HCT116 (cell line): Measurements from ENCODE around the gene PKN3.

Experiments
- CTCF ChIP-seq, 3 experiments: fragments of 200-600 bp in 1 of 3; sonication (generic) in 1 of 3; IDR thresholded peaks in 2 of 3; conservative IDR thresholded peaks in 1 of 3; 2 replicates each; pipeline ENCODE4 v1.5.1; 2012 to 2017; ENCODE audit warnings: low read depth in 2 of 3, low read length in 2 of 3, antibody characterized with exemption in 1 of 3, borderline replicate concordance in 1 of 3, control low read depth in 1 of 3, mild to moderate bottlenecking in 1 of 3, mixed read lengths in 1 of 3, mixed run types in 1 of 3, moderate library complexity in 1 of 3; ENCODE audit not compliant: insufficient read depth in 1 of 3
- EGR1 ChIP-seq: IDR thresholded peaks from 2 replicates; pipeline ENCODE4 v1.6.1; 2012; ENCODE audit warnings: low read depth
- ELF1 ChIP-seq: IDR thresholded peaks from 2 replicates; pipeline ENCODE4 v1.6.1; 2012; ENCODE audit warnings: low read depth, borderline replicate concordance
- EZH2 ChIP-seq: fragments of 200-600 bp; sonication (generic); IDR thresholded peaks from 2 replicates; pipeline ENCODE4 v1.6.1; 2017; ENCODE audit warnings: antibody characterized with exemption, mixed run types
- MAX ChIP-seq: IDR thresholded peaks from 2 replicates; pipeline ENCODE4 v1.6.1; 2012
- POLR2A ChIP-seq: IDR thresholded peaks from 2 replicates; pipeline ENCODE4 v1.7.0; 2011; ENCODE audit warnings: borderline replicate concordance; ENCODE audit not compliant: insufficient read depth, insufficient read length; ENCODE audit errors: extremely low read depth
- TCF7L2 ChIP-seq: IDR thresholded peaks from 2 replicates; pipeline ENCODE4 v1.7.0; 2011; ENCODE audit warnings: borderline replicate concordance, inconsistent platforms; ENCODE audit not compliant: insufficient read depth, insufficient read length; ENCODE audit errors: extremely low read depth
- ZNF274 ChIP-seq: fragments of 200-500 bp; sonication (Bioruptor generic); IDR thresholded peaks from 2 replicates; pipeline ENCODE4 v1.6.1; 2014; ENCODE audit warnings: mild to moderate bottlenecking, low read depth, low read length, inconsistent platforms

- TF ChIP-seq CTCF (IDR thresholded peaks at IDR 0.05 in 2 of 3, conservative IDR thresholded peaks at IDR 0.05 in 1 of 3; ENCODE audit: borderline replicate concordance in 1 of 3, insufficient read depth in 1 of 3, low read depth in 2 of 3, low read length in 2 of 3) (no peak), MAX (no peak), TCF7L2 (no peak), EGR1 (no peak), EZH2 (no peak), ELF1 (no peak), ZNF274 (no peak), POLR2A (no peak)
Measured at GRCh38 chr9:128706045-128706444, 3.7 kb downstream of the PKN3 start.
